Cardiac muscle cell (in vitro differentiated cells and primary cell): ENCODE measurements around the gene OPA1. TPM values are rescaled to one million over a fixed set of nuclear protein-coding genes. Genes with fewer than 3 reads are reported as not detected.

Experiments used
- DNase-seq, 2 donors: peaks; one replicate each; pipeline versions ENCODE4 v3.0.0 to v3.0.0-alpha.2; 2010 to 2017; ENCODE audit warnings: low read depth in 1 of 2, low spot score in 1 of 2
- H3K27ac ChIP-seq: fragments of 200-600 bp; sonication (generic); 2 replicates; pipeline ENCODE4 v1.5.1; 2016
- H3K27me3 ChIP-seq: fragments of 200-600 bp; sonication (generic); 2 replicates; pipeline ENCODE4 v1.6.0; 2016; ENCODE audit warnings: control low read depth
- H3K36me3 ChIP-seq: fragments of 200-600 bp; sonication (generic); 2 replicates; pipeline ENCODE4 v1.5.1; 2016; ENCODE audit warnings: control low read depth
- H3K4me1 ChIP-seq: fragments of 200-600 bp; sonication (generic); 2 replicates; pipeline ENCODE4 v1.8.1; 2017; ENCODE audit warnings: low read depth, mild to moderate bottlenecking, mixed run types
- H3K4me3 ChIP-seq: fragments of 200-600 bp; sonication (generic); 2 replicates; pipeline ENCODE4 v1.5.1; 2016; ENCODE audit warnings: mild to moderate bottlenecking
- H3K9me3 ChIP-seq: fragments of 200-600 bp; sonication (generic); 2 replicates; pipeline ENCODE4 v1.5.1; 2017; ENCODE audit warnings: low read depth, mild to moderate bottlenecking, control low read depth
- CTCF ChIP-seq: IDR thresholded peaks from 2 replicates; pipeline ENCODE4 v1.5.1; 2012; ENCODE audit warnings: low read depth, mild to moderate bottlenecking, low read length
- polyA plus RNA-seq: library from polyadenylated mRNA; unstranded; fragments of >200 nt; fragmentation: Nextera tagmentation; extraction: Ambion mirVana; gene quantifications from 2 replicates; pipeline ENCODE4 v1.2.1, GENCODE V29; 2016
- total RNA-seq: library from RNA; depleted of rRNA; stranded (reverse); fragments of >200 nt; gene quantifications from 2 replicates; pipeline ENCODE4 v1.2.3, GENCODE V29; 2016

Gene OPA1
- total and polyA plus RNA-seq, 2 experiments from 2014 or later = 26.6 to 54.4 TPM

GRCh38 chr3:193714523-193715137 lies 121.6 kb downstream of the OPA1 start:
- H3K4me1 ChIP-seq = no peaks in the 10 kb centered on the region
- no peak for TF ChIP-seq CTCF
- no peaks in the 10 kb centered on the region for H3K36me3 ChIP-seq
- no peaks in the 10 kb centered on the region for H3K9me3 ChIP-seq
- no peak overlapping the region for H3K27ac ChIP-seq
- no peaks in the 10 kb centered on the region for H3K27me3 ChIP-seq
- no peak for DNase-seq
- H3K4me3 ChIP-seq = no peak overlapping the region

GRCh38 chr3:193716150-193716549 lies 123.1 kb downstream of the OPA1 start:
- H3K27me3 ChIP-seq = no peaks in the 10 kb centered on the region
- H3K4me1 ChIP-seq = no peaks in the 10 kb centered on the region
- H3K9me3 ChIP-seq = no peaks in the 10 kb centered on the region
- no peak overlapping the region for H3K27ac ChIP-seq
- no peak for TF ChIP-seq CTCF
- no peak overlapping the region for H3K4me3 ChIP-seq
- no peaks in the 10 kb centered on the region for H3K36me3 ChIP-seq
- no peak for DNase-seq

GRCh38 chr3:193719735-193720134 lies 126.7 kb downstream of the OPA1 start:
- Histone ChIP-seq H3K4me3 (no peak overlapping the region), H3K9me3 (no peaks in the 10 kb centered on the region), H3K36me3 (no peaks in the 10 kb centered on the region), H3K27ac (no peak overlapping the region), H3K4me1 (no peaks in the 10 kb centered on the region), H3K27me3 (no peaks in the 10 kb centered on the region)
- TF ChIP-seq CTCF = no peak
- DNase-seq = peak in 1 of 2 donors; percentile 25

GRCh38 chr3:193720169-193720568 lies 127.2 kb downstream of the OPA1 start:
- no peak overlapping the region for H3K27ac ChIP-seq
- no peaks in the 10 kb centered on the region for H3K4me1 ChIP-seq
- DNase-seq = no peak
- no peaks in the 10 kb centered on the region for H3K27me3 ChIP-seq
- H3K4me3 ChIP-seq = no peak overlapping the region
- TF ChIP-seq CTCF = no peak
- H3K9me3 ChIP-seq = no peaks in the 10 kb centered on the region
- H3K36me3 ChIP-seq = no peaks in the 10 kb centered on the region

- H3K4me1 ChIP-seq = no peaks in the 10 kb centered on the region
- DNase-seq = no peak
- no peak overlapping the region for H3K27ac ChIP-seq
- no peaks in the 10 kb centered on the region for H3K27me3 ChIP-seq
- H3K36me3 ChIP-seq = no peaks in the 10 kb centered on the region
- H3K4me3 ChIP-seq = no peak overlapping the region
- H3K9me3 ChIP-seq = no peaks in the 10 kb centered on the region
- TF ChIP-seq CTCF = no peak
These were observed 129.6 kb downstream of the OPA1 start for GRCh38 chr3:193722566-193722965.

- no peaks in the 10 kb centered on the region for H3K27me3 ChIP-seq
- no peak for TF ChIP-seq CTCF
- DNase-seq = no peak
- no peaks in the 10 kb centered on the region for H3K9me3 ChIP-seq
- H3K27ac ChIP-seq = no peak overlapping the region
- H3K4me1 ChIP-seq = no peaks in the 10 kb centered on the region
- H3K4me3 ChIP-seq = no peak overlapping the region
- H3K36me3 ChIP-seq = no peaks in the 10 kb centered on the region
These were observed 134.1 kb downstream of the OPA1 start for GRCh38 chr3:193727089-193727488.
